Measurements from ENCODE around the gene ATG12.
"Not testable (repeated sequence)": the region's sequence is repeated elsewhere in the genome, so short reads cannot be mapped to it uniquely, and the experiment has no call there.

Gene ATG12

GRCh38 chr5:115842089-115842935 lies 947 bp upstream of the ATG12 start:
- peak; percentile 14 for DNase-seq

- DNase-seq, result no peak
Observed at GRCh38 chr5:115840873-115841272, 492 bp downstream of the ATG12 start.

GRCh38 chr5:115838885-115839518 lies 2.4 kb downstream of the ATG12 start:
- DNase-seq, result no peak

GRCh38 chr5:115835481-115835880 lies 5.9 kb downstream of the ATG12 start:
- no peak for DNase-seq

GRCh38 chr5:115831163-115831768 lies 10.1 kb downstream of the ATG12 start:
- no peak for DNase-seq

GRCh38 chr5:115829913-115830312 lies 11.5 kb downstream of the ATG12 start:
- no peak for DNase-seq

GRCh38 chr5:115825948-115826347 lies 15.4 kb downstream of the ATG12 start:
- DNase-seq, result no peak

GRCh38 chr5:115824983-115825382 lies 16.4 kb downstream of the ATG12 start:
- DNase-seq, result not testable (repeated sequence)

- DNase-seq, result no peak
Observed at GRCh38 chr5:115820846-115821245, 20.5 kb downstream of the ATG12 start.

- no peak for DNase-seq
Observed at GRCh38 chr5:115818821-115819220, 22.5 kb downstream of the ATG12 start.

GRCh38 chr5:115817386-115817785 lies 24.0 kb downstream of the ATG12 start:
- DNase-seq, result no peak

GRCh38 chr5:115816226-115817081 lies 24.9 kb downstream of the ATG12 start, which contains the start of gene CDO1:
Gene CDO1, minus strand, starts transcription at chr5:115816659. Its CDS starts 262 bp downstream, at chr5:115816397.
- no peak for DNase-seq

GRCh38 chr5:115815693-115816225 lies 25.6 kb downstream of the ATG12 start:
- no peak for DNase-seq

- DNase-seq, result no peak
Observed at GRCh38 chr5:115815006-115815692, 26.2 kb downstream of the ATG12 start.

GRCh38 chr5:115813719-115814118 lies 27.6 kb downstream of the ATG12 start:
- no peak for DNase-seq

GRCh38 chr5:115812372-115812771 lies 29.0 kb downstream of the ATG12 start:
- no peak for DNase-seq

GRCh38 chr5:115811406-115811805 lies 30.0 kb downstream of the ATG12 start:
- DNase-seq, result no peak

GRCh38 chr5:115810761-115811160 lies 30.6 kb downstream of the ATG12 start:
- DNase-seq, result no peak

- no peak for DNase-seq
Observed at GRCh38 chr5:115809946-115810345, 31.4 kb downstream of the ATG12 start.

- not testable (repeated sequence) for DNase-seq
Observed at GRCh38 chr5:115808066-115808465, 33.3 kb downstream of the ATG12 start.

- no peak for DNase-seq
Observed at GRCh38 chr5:115807654-115808052, 33.7 kb downstream of the ATG12 start.
